ENCODE results near the gene NMT2. TPM values are rescaled to one million over a fixed set of nuclear protein-coding genes. Genes with fewer than 3 reads are reported as not detected.

Gene NMT2
- total RNA-seq, 4 donors from 2014 or later, result 57.5 to 102 (median 76.6) TPM

- TF ChIP-seq CTCF (IDR thresholded peaks at IDR 0.05; ENCODE audit: low read depth), result no peak
Observed at GRCh38 chr10:15106352-15107013, 62.0 kb downstream of the NMT2 start.

- TF ChIP-seq CTCF (IDR thresholded peaks at IDR 0.05; ENCODE audit: low read depth), result no peak
Observed at GRCh38 chr10:15103513-15103912, 65.0 kb downstream of the NMT2 start.

- TF ChIP-seq CTCF (IDR thresholded peaks at IDR 0.05; ENCODE audit: low read depth), result no peak
Observed at GRCh38 chr10:15099886-15100285, 68.6 kb downstream of the NMT2 start.

GRCh38 chr10:15097011-15097812, 71.3 kb downstream of the NMT2 start, which contains the start of gene RPP38:
RPP38 (plus strand) TSS chr10:15097355; CDS start chr10:15103315, 5,960 bp downstream.
- TF ChIP-seq CTCF (IDR thresholded peaks at IDR 0.05; ENCODE audit: low read depth), result no peak

GRCh38 chr10:15096661-15097010, 71.9 kb downstream of the NMT2 start:
- no peak for TF ChIP-seq CTCF (IDR thresholded peaks at IDR 0.05; ENCODE audit: low read depth)

GRCh38 chr10:15092855-15093408, 75.6 kb downstream of the NMT2 start:
- TF ChIP-seq CTCF (IDR thresholded peaks at IDR 0.05; ENCODE audit: low read depth), result no peak

GRCh38 chr10:15091418-15091817, 77.1 kb downstream of the NMT2 start:
- TF ChIP-seq CTCF (IDR thresholded peaks at IDR 0.05; ENCODE audit: low read depth), result no peak

All from subcutaneous adipose tissue (tissue), 4 donors.